Mesenchymal stem cell (in vitro differentiated cells and primary cell): ENCODE results near the gene SPEM1.

ENCODE experiments used
- DNase-seq: peaks from one replicate; pipeline ENCODE4 v3.0.0-alpha.2; 2013
- H2AFZ ChIP-seq: one replicate; pipeline ENCODE4 v1.6.1; 2013; ENCODE audit warnings: low read depth, mild to moderate bottlenecking, control low read depth, inconsistent platforms, low read length, moderate library complexity
- H2AK5ac ChIP-seq: 2 replicates; pipeline ENCODE4 v1.6.1; 2013; ENCODE audit warnings: low read length, moderate library complexity, mild to moderate bottlenecking, inconsistent platforms; ENCODE audit not compliant: severe bottlenecking
- H2BK120ac ChIP-seq: one replicate; pipeline ENCODE4 v1.6.1; 2013; ENCODE audit warnings: low read depth, mild to moderate bottlenecking, inconsistent platforms, low read length, moderate library complexity
- H2BK12ac ChIP-seq, 2 experiments: one replicate each; pipeline ENCODE4 v1.6.1; 2013; ENCODE audit warnings: inconsistent platforms in 2 of 2, low read length in 2 of 2, mild to moderate bottlenecking in 2 of 2, moderate library complexity in 2 of 2, control low read depth in 1 of 2
- H2BK15ac ChIP-seq: one replicate; pipeline ENCODE4 v1.6.1; 2013; ENCODE audit warnings: mild to moderate bottlenecking, low read depth, inconsistent platforms; ENCODE audit not compliant: poor library complexity, severe bottlenecking
- H2BK5ac ChIP-seq: 2 replicates; pipeline ENCODE4 v1.6.1; 2013; ENCODE audit warnings: low read depth, mild to moderate bottlenecking, low read length, control low read depth, inconsistent platforms; ENCODE audit not compliant: poor library complexity, severe bottlenecking
- H3K14ac ChIP-seq, 2 experiments: one replicate each; pipeline ENCODE4 v1.6.1; 2013; ENCODE audit warnings: inconsistent platforms in 2 of 2, low read length in 2 of 2, control low read depth in 1 of 2, mild to moderate bottlenecking in 1 of 2, moderate library complexity in 1 of 2
- H3K18ac ChIP-seq, 2 experiments: one replicate each; pipeline ENCODE4 v1.6.1; 2013; ENCODE audit warnings: inconsistent platforms in 2 of 2, low read length in 2 of 2, control low read depth in 1 of 2, low read depth in 1 of 2, mild to moderate bottlenecking in 1 of 2
- H3K23ac ChIP-seq, 2 experiments: one replicate each; pipeline ENCODE4 v1.6.1; 2013; ENCODE audit warnings: inconsistent platforms in 2 of 2, low read length in 2 of 2, mild to moderate bottlenecking in 2 of 2, moderate library complexity in 2 of 2, control low read depth in 1 of 2
- H3K27ac ChIP-seq: 2 replicates; pipeline ENCODE4 v1.5.1; 2013; ENCODE audit warnings: mild to moderate bottlenecking, moderate library complexity, low read length, control low read depth, inconsistent platforms; ENCODE audit not compliant: poor library complexity, severe bottlenecking
- H3K27me3 ChIP-seq, 2 experiments: 2 replicates each; pipeline versions ENCODE4 v1.6.1 to v1.7.0; 2013; ENCODE audit warnings: low read length in 2 of 2, mild to moderate bottlenecking in 2 of 2, moderate library complexity in 2 of 2, control low read depth in 1 of 2, inconsistent platforms in 1 of 2; ENCODE audit not compliant: control insufficient read depth in 1 of 2, insufficient read depth in 1 of 2
- H3K36me3 ChIP-seq, 2 experiments: 2 replicates each; pipeline versions ENCODE4 v1.6.1 to v1.7.0; 2013; ENCODE audit warnings: low read length in 2 of 2, control low read depth in 1 of 2, inconsistent platforms in 1 of 2, low read depth in 1 of 2, mild to moderate bottlenecking in 1 of 2; ENCODE audit not compliant: insufficient read depth in 2 of 2, control insufficient read depth in 1 of 2
- H3K4ac ChIP-seq, 2 experiments: one replicate each; pipeline ENCODE4 v1.6.1; 2013; ENCODE audit warnings: inconsistent platforms in 2 of 2, low read length in 2 of 2, mild to moderate bottlenecking in 2 of 2, moderate library complexity in 2 of 2, control low read depth in 1 of 2, low read depth in 1 of 2
- H3K4me1 ChIP-seq: 2 replicates; pipeline ENCODE4 v1.6.1; 2013; ENCODE audit warnings: low read depth, low read length, control low read depth; ENCODE audit not compliant: control insufficient read depth, insufficient read depth
- H3K4me2 ChIP-seq: 2 replicates; pipeline ENCODE4 v1.6.1; 2013; ENCODE audit warnings: low read length, mild to moderate bottlenecking, inconsistent platforms; ENCODE audit not compliant: poor library complexity, severe bottlenecking
- H3K4me3 ChIP-seq, 2 experiments: 2 replicates each; pipeline versions ENCODE4 v1.5.1 to v1.7.0; 2013; ENCODE audit warnings: low read length in 2 of 2, mild to moderate bottlenecking in 2 of 2, control low read depth in 1 of 2, low read depth in 1 of 2; ENCODE audit not compliant: insufficient read depth in 1 of 2
- H3K79me1 ChIP-seq: replicated peaks from 2 replicates; pipeline ENCODE4 v1.6.1; 2013; ENCODE audit warnings: mild to moderate bottlenecking, control low read depth, low read length, inconsistent platforms; ENCODE audit not compliant: poor library complexity, severe bottlenecking
- H3K9ac ChIP-seq: 2 replicates; pipeline ENCODE4 v1.7.0; 2013; ENCODE audit warnings: mild to moderate bottlenecking, low read length, moderate library complexity
- H3K9me3 ChIP-seq: 2 replicates; pipeline ENCODE4 v1.7.0; 2013; ENCODE audit warnings: mild to moderate bottlenecking, low read length; ENCODE audit not compliant: control insufficient read depth
- H4K8ac ChIP-seq: one replicate; pipeline ENCODE4 v1.6.1; 2013; ENCODE audit warnings: inconsistent platforms, mild to moderate bottlenecking, low read length, moderate library complexity
- H4K91ac ChIP-seq: one replicate; pipeline ENCODE4 v1.6.1; 2013; ENCODE audit warnings: mild to moderate bottlenecking, low read length, inconsistent platforms
- WGBS: methylation state at CpG from one replicate; pipeline ENCODE4 v1.1.7; 2013; ENCODE audit warnings: mixed read lengths; 5-methylcytosine and 5-hydroxymethylcytosine counted together

The SPEM1 gene

DNA sequence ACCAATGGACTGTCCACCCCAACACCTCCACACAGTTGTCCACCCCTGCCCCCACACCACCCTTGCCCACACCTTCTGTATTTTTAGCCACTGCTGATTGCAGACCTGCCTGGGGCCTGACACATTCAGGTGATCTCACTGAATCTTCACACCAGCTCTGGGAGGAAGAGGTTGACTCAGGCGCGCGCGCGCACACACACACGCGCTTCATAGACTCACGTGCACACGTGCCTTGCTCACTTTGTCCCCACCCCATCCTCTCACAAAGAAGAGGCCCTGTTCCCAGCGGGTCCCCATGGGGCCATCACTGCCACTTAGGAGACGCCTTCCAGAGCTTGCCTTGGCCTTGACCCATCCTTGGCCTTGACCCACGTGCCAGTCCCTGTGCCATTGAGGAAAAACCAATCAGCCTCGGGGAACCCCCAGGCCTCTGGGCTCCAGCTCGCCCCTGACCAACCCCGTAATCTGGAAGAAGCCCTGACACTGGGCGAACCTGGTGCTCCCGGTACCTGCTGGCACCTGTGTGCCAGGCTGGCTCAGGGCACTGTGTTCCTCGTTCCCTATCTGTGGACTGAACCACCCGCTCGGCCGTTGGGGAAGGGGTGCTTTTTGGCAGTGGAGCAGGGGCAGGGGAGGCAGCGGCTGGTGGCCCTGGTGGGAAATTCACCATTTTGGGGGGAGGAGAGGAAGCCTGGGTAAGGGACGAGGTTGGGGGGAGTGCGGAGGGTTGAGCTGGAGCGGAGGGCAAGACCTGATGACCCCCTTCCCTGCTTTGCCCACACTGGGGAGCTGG, 9.3 kb upstream of the SPEM1 start:
- Histone ChIP-seq H3K23ac (no peak overlapping the region), H3K27me3 (no peaks in the 10 kb centered on the region), H3K9ac (no peak overlapping the region), H3K18ac (no peak overlapping the region), H3K36me3 (peaks cover 40 to 57% of the 10 kb centered on the region in 2 experiments), H3K27ac (no peak overlapping the region), H4K8ac (no peak overlapping the region), H3K4ac (no peak overlapping the region), H2BK120ac (no peak overlapping the region), H2BK5ac (no peak overlapping the region), H3K9me3 (no peaks in the 10 kb centered on the region), H3K79me1 (peaks cover 20% of the 10 kb centered on the region), H2BK12ac (no peak overlapping the region), H3K4me3 (no peak overlapping the region), H2AFZ (no peak overlapping the region), H3K4me1 (peaks cover 15% of the 10 kb centered on the region), H4K91ac (no peak overlapping the region), H2BK15ac (no peak overlapping the region), H2AK5ac (no peak overlapping the region), H3K14ac (no peak overlapping the region), H3K4me2 (no peak overlapping the region)
- no peak for DNase-seq
- WGBS = 96% methylated on average over 22 of the region's 25 CpGs

DNA sequence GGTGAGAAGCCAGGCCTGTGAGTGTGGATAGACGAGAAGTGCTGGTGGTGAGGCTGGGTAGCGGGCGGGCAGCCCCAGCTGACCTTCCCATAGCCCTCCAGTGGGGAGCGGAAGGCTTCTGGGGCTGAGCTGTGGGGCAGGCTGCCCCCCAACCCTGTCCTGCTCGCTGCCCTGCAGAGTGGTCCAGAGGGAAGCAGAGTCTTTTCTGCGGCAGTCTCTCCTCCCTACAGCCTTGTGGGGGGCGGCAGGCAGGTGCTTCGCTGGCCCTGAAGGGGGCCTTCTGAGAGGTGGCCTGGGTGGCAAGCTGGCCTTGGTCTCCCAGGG, 8.7 kb upstream of the SPEM1 start:
- Histone ChIP-seq H2AK5ac (no peak overlapping the region), H3K9me3 (no peaks in the 10 kb centered on the region), H3K27me3 (no peaks in the 10 kb centered on the region), H2BK12ac (no peak overlapping the region), H2AFZ (no peak overlapping the region), H3K4me2 (no peak overlapping the region), H2BK5ac (no peak overlapping the region), H4K8ac (no peak overlapping the region), H2BK120ac (no peak overlapping the region), H3K9ac (no peak overlapping the region), H3K79me1 (peaks cover 20% of the 10 kb centered on the region), H2BK15ac (no peak overlapping the region), H3K36me3 (peaks cover 44 to 63% of the 10 kb centered on the region in 2 experiments), H3K4me1 (peaks cover 13% of the 10 kb centered on the region), H3K4me3 (no peak overlapping the region), H3K23ac (no peak overlapping the region), H3K27ac (no peak overlapping the region), H3K4ac (no peak overlapping the region), H4K91ac (no peak overlapping the region), H3K14ac (no peak overlapping the region), H3K18ac (no peak overlapping the region)
- 96% methylated on average over 8 of the region's 8 CpGs for WGBS
- DNase-seq = no peak

DNA sequence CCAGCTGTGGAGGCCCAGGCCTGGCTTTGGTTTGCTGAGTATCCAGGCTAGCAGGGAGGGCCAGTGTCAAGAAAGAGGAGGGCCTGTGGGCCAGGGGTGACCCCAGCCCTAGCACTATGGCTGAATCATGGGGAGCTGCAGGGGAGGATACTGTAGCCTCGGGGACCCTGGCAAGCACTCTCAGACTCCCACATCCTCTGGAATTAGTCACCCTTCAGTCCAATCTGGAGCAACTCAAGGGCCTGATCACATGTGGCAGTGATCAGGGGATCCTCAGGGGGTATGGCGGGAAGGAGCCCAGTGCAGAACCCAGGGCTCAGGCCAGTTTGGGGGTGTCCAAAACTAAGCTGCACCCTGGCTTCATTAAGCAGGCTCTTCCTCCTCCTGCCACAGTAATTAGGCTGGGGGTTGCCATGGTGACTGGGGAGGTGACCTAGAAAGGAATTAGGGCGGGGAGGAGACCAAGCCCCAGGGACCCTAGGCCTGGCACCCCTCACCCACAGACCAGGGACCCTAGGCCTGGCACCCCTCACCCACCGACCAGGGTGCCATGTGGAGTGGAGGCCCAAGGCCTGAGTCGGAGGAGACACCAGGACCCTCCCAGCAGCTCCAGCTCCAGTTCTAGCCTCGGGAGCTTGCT, 6.7 kb upstream of the SPEM1 start:
- Histone ChIP-seq H3K4ac (no peak overlapping the region), H3K79me1 (peaks cover 16% of the 10 kb centered on the region), H2AK5ac (no peak overlapping the region), H4K8ac (no peak overlapping the region), H3K36me3 (peaks cover 53 to 79% of the 10 kb centered on the region in 2 experiments), H2BK5ac (no peak overlapping the region), H3K23ac (no peak overlapping the region), H2AFZ (no peak overlapping the region), H3K4me3 (peak overlapping the region in 1 of 2 experiments; percentile 23), H3K18ac (no peak overlapping the region), H3K4me1 (peaks cover 8% of the 10 kb centered on the region), H3K27me3 (no peaks in the 10 kb centered on the region), H4K91ac (no peak overlapping the region), H3K9ac (peak overlapping the region; percentile 65), H3K9me3 (no peaks in the 10 kb centered on the region), H3K27ac (no peak overlapping the region), H2BK15ac (no peak overlapping the region), H2BK120ac (no peak overlapping the region), H3K14ac (no peak overlapping the region), H2BK12ac (no peak overlapping the region), H3K4me2 (no peak overlapping the region)
- no peak for DNase-seq
- 84% methylated on average over 6 of the region's 6 CpGs for whole genome bisulfite sequencing

DNA sequence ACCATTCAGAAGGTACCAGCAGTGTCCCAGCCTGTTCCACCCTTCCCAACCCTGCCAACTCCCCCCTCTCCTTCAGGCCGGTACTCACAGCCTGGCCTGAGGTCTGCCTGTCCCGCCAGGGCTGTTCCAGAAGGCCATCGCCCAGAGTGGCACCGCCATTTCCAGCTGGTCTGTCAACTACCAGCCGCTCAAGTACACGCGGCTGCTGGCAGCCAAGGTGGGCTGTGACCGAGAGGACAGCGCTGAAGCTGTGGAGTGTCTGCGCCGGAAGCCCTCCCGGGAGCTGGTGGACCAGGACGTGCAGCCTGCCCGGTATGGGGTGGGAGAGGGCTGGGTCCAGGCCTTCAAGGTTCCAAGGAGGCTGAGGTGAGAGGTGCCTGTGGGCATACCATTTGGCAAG, 5.3 kb upstream of the SPEM1 start:
- H3K23ac ChIP-seq = no peak overlapping the region
- H2BK5ac ChIP-seq = no peak overlapping the region
- 90% methylated on average over 14 of the region's 14 CpGs for WGBS
- peaks cover 39 to 71% of the 10 kb centered on the region in 2 experiments for H3K36me3 ChIP-seq
- DNase-seq = no peak
- H3K9ac ChIP-seq = no peak overlapping the region
- H3K27me3 ChIP-seq = no peaks in the 10 kb centered on the region
- H3K4me1 ChIP-seq = peaks cover 8% of the 10 kb centered on the region
- no peak overlapping the region for H4K91ac ChIP-seq
- no peak overlapping the region for H3K4me2 ChIP-seq
- H3K14ac ChIP-seq = no peak overlapping the region
- no peak overlapping the region for H2BK12ac ChIP-seq
- H3K9me3 ChIP-seq = no peaks in the 10 kb centered on the region
- H4K8ac ChIP-seq = no peak overlapping the region
- peaks cover 16% of the 10 kb centered on the region for H3K79me1 ChIP-seq
- H2BK120ac ChIP-seq = no peak overlapping the region
- H3K4ac ChIP-seq = no peak overlapping the region
- no peak overlapping the region for H3K18ac ChIP-seq
- H2BK15ac ChIP-seq = no peak overlapping the region
- H2AK5ac ChIP-seq = no peak overlapping the region
- no peak overlapping the region for H2AFZ ChIP-seq
- H3K4me3 ChIP-seq = no peak overlapping the region
- H3K27ac ChIP-seq = no peak overlapping the region
